Astrocyte of the spinal cord (primary cell): ENCODE measurements around the gene AGRN.
"Not testable (repeated sequence)": the region's sequence is repeated elsewhere in the genome, so short reads cannot be mapped to it uniquely, and the experiment has no call there.

Source experiments
- DNase-seq: peaks from one replicate; pipeline ENCODE4 v3.0.0; 2011; ENCODE audit warnings: low read depth, low spot score
- H3K4me3 ChIP-seq: 2 replicates; pipeline ENCODE4 v1.5.1; 2011; ENCODE audit warnings: low read depth, mild to moderate bottlenecking, low read length, moderate library complexity
- in situ Hi-C: cut with HindIII; loops from 2 replicates; pipeline ENCODE4 v1.10.0; 2017; ENCODE audit warnings: low sequenced_read_pairs
- TF ChIP-seq, protein P1 (sequence below): IDR thresholded peaks from 2 replicates; pipeline ENCODE4 v1.5.1; 2012; ENCODE audit warnings: low read depth, mild to moderate bottlenecking, low read length, inconsistent platforms

Gene AGRN

DNA sequence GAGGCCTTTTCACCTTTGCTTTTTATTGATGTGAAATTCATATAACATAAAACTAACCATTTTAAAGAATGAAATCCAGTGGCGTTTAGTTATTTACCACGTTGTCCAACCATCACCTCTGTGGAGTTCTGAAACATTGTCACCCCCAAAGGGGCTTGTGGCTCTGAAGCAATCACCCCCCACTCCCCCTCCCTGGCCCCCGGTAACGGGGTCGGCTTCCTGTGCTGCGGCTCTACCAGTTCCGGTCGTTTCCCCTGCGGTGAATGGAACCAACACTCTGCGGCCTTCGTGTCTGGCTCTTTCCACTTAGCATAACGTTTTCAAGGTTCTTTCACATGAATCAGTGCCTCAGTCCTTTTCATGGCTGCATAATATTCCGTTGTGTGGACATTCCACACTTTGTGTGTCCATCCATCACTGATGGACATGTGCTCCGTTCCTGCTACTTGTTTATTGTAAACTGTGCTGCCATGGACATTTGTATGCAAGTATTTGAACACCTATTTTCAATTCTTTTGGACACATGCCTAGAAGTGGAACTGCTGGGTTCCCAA is 8.4 kb upstream of the AGRN start:
- no peak for DNase-seq
- TF ChIP-seq, protein P1, sequence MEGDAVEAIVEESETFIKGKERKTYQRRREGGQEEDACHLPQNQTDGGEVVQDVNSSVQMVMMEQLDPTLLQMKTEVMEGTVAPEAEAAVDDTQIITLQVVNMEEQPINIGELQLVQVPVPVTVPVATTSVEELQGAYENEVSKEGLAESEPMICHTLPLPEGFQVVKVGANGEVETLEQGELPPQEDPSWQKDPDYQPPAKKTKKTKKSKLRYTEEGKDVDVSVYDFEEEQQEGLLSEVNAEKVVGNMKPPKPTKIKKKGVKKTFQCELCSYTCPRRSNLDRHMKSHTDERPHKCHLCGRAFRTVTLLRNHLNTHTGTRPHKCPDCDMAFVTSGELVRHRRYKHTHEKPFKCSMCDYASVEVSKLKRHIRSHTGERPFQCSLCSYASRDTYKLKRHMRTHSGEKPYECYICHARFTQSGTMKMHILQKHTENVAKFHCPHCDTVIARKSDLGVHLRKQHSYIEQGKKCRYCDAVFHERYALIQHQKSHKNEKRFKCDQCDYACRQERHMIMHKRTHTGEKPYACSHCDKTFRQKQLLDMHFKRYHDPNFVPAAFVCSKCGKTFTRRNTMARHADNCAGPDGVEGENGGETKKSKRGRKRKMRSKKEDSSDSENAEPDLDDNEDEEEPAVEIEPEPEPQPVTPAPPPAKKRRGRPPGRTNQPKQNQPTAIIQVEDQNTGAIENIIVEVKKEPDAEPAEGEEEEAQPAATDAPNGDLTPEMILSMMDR: no peak
- in situ Hi-C loops: no loop called here
- H3K4me3 ChIP-seq: no peak overlapping the region

DNA sequence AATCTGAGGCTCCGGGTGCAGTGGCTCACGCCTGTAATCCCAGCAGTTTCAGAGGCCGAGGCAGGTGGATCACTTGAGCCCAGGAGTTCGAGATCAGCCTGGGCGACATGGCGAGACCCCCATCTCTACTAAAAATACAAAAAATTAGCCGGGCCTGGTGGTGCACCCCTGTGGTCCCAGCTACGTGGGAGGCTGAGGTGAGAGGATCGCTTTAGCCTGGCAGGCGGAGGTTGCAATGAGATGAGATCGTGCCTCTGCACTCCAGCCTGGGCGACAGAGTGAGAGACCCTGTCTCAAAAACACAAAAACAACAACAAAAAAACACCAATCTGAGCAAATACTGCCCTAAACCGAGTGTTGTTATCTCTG is 7.2 kb upstream of the AGRN start:
- H3K4me3 ChIP-seq: peak overlapping the region; percentile 60
- in situ Hi-C loops, DNase-seq: not testable (repeated sequence)

DNA sequence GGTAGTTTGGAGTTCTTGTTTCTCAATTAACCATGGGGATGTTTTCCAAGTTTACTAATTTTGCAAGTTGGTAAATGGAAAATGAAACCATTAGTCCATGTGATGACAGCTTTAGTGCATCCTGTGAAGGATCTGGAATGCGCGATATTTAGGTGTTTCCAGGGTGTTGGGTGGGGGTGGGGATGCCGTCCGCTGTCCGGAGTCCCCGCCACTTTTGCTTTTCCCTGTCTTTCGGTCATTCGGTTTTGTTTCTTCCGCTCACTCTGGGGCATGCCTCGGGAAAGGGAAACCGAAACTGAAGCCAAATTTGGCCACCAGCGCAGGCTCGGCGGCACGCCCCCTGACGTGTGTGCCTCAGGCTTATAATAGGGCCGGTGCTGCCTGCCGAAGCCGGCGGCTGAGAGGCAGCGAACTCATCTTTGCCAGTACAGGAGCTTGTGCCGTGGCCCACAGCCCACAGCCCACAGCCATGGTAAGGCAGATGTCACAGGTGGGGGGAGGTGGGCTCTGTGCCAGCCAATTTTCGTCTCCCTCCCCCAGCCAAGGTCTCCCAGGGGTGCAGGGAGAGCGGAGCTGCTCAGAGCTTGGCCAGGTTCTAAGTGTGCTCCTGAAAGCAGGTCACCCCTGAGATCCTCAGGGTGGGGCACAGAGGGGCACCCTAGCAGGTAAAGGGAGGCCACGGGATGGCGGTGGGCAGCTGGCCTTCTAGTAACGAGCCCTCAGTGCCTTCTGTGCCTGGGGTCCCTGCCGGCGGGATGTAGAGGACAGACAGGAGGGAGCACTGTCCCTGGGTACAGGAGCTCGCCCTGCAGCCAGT is 6.6 kb upstream of the AGRN start, which contains the start of gene ISG15:
TSS of gene ISG15 (plus strand) at position 393 of the 817 bp plus-strand sequence. CDS start at position 470, 77 bp downstream.
- TF ChIP-seq, protein P1: no peak
- in situ Hi-C loops: no loop called here
- H3K4me3 ChIP-seq: peak within 1 kb of the TSS; percentile 60
- DNase-seq: peak; percentile 85

DNA sequence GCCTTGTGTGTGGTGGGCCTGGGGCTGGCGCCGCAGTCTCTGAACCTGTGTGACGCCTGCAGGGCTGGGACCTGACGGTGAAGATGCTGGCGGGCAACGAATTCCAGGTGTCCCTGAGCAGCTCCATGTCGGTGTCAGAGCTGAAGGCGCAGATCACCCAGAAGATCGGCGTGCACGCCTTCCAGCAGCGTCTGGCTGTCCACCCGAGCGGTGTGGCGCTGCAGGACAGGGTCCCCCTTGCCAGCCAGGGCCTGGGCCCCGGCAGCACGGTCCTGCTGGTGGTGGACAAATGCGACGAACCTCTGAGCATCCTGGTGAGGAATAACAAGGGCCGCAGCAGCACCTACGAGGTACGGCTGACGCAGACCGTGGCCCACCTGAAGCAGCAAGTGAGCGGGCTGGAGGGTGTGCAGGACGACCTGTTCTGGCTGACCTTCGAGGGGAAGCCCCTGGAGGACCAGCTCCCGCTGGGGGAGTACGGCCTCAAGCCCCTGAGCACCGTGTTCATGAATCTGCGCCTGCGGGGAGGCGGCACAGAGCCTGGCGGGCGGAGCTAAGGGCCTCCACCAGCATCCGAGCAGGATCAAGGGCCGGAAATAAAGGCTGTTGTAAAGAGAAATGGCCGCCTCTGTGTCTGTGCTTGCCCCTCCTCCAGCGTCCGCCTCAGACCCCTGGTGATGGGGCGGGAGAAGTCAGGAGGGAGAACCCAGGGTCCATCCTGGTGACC is 5.8 kb upstream of the AGRN start:
- DNase-seq: no peak
- in situ Hi-C loops: no loop called here
- peak overlapping the region; percentile 60 for H3K4me3 ChIP-seq
- TF ChIP-seq, protein P1: no peak

DNA sequence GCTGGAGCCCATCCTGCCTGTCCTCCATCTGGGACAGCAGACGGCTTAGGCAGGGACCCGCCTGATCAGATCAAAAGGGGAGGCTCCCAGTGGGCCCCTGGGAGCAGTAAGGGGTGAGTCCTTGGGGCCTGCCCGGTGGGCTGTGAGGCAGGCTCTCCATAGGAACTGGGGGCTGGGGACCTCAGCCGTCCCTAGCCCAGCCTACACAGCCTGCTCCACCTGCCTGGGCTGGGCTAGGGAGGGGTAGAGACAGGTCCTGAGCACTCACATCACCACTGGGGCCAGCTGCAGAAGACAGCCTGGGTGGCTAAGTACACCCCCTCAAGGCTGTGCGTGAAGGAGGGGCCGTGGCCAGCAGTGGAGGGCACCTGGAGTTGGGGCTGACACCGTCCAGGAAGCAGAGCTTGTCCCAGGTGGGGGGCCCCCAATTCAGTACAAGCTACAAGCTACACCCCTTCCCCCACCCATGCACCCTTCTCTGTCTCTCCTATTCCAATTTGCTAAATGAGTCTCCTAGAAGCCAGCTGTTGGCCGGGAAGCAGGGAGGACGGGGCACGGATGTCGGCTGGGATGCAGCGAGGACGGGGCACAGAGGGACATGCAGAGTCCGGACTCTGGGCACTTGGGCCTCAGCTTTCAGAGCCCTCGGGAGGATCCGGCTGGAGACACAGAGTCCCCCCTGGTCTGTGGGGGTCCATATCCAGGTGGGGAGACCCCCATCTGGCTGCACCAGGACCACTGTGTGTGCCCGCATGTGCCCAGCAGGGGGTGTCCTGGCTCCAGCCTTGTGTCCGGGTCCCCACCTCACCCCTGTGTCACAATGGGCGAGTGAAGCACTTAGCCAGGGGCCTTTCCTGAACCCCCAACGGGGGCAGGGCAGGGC is 4.9 kb upstream of the AGRN start:
- TF ChIP-seq, protein P1: peak; percentile 41
- DNase-seq: no peak
- no peak overlapping the region for H3K4me3 ChIP-seq
- in situ Hi-C loops: no loop called here

DNA sequence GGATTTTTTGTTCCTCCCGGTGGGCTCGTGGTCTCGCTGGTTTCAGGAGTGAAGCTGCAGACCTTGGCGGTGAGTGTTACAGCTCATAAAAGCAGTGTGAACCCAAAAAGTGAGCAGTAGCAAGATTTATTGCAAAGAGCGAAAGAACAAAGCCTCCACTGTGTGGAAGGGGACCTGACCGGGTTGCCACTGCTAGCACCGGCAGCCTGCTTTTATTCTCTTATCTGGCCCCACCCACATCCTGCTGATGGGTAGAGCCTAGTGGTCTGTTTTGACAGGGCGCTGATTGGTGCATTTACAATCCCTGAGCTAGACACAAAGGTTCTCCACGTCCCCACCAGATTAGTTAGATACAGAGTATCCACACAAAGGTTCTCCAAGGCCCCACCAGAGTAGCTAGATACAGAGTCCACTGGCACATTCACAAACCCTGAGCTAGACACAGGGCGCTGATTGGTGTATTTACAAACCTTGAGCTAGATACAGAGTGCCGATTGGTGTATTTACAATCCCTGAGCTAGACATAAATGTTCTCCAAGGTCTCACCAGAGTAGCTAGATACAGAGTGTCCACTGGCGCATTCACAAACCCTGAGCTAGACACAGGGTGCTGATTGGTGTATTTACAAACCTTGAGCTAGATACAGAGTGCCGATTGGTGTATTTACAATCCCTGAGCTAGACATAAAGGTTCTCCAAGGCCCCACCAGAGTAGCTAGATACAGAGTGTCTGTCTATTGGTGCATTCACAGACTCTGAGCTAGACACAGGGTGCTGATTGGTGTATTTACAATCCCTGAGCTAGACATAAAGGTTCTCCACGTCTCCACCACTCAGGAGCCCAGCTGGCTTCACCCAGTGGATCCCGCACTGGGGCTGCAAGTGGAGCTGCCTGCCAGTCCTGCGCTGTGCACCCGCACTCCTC is 2.3 kb upstream of the AGRN start:
- H3K4me3 ChIP-seq, DNase-seq, in situ Hi-C loops: not testable (repeated sequence)

DNA sequence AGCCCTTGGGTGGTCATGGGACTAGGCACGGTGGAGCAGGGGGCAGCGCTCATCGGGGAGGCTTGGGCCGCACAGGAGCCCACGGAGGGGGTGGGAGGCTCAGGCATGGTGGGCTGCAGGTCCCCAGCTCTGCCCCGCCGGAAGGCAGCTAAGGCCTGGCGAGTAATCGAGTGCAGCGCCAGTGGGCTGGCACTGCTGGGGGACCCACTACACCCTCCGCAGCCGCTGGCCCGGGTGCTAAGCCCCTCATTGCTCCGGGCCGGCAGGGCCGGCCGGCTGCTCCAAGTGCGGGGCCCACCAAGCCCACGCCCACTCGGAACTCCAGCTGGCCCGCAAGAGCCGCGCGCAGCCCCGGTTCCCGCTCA is 1.6 kb upstream of the AGRN start:
- H3K4me3 ChIP-seq, in situ Hi-C loops, DNase-seq: not testable (repeated sequence)
